Esophagus muscularis mucosa (tissue), 4 donors: Measurements from ENCODE around the gene KCNQ1. TPM values are rescaled to one million over a fixed set of nuclear protein-coding genes. Genes with fewer than 3 reads are reported as not detected.

Experiments used
- DNase-seq: peaks from one replicate; pipeline ENCODE4 v3.0.0-alpha.2; 2017; ENCODE audit errors: extremely low spot score
- H3K27ac ChIP-seq, 4 donors: fragments of 200-600 bp; sonication (generic); replicated peaks in 1 of 4; 1 replicate in 3 of 4; 2 replicates in 1 of 4; pipeline ENCODE4 v1.5.1; 2016 to 2019; ENCODE audit warnings: mild to moderate bottlenecking in 1 of 4
- H3K27me3 ChIP-seq, 4 donors: fragments of 200-600 bp; sonication (generic); one replicate each; pipeline versions ENCODE4 v1.5.1 to v1.6.0; 2016 to 2019
- H3K36me3 ChIP-seq, 4 donors: fragments of 200-600 bp; sonication (generic); one replicate each; pipeline ENCODE4 v1.5.1; 2016 to 2019
- H3K4me1 ChIP-seq, 4 donors: fragments of 200-600 bp; sonication (generic); one replicate each; pipeline ENCODE4 v1.5.1; 2016 to 2019
- H3K4me3 ChIP-seq, 4 donors: fragments of 200-600 bp; sonication (generic); 1 replicate in 2 of 4; 2 replicates in 2 of 4; pipeline ENCODE4 v1.5.1; 2016 to 2019; ENCODE audit warnings: mild to moderate bottlenecking in 4 of 4, moderate library complexity in 1 of 4
- H3K9me3 ChIP-seq, 4 donors: fragments of 200-600 bp; sonication (generic); 1 replicate in 3 of 4; 2 replicates in 1 of 4; pipeline ENCODE4 v1.5.1; 2016 to 2019
- CTCF ChIP-seq, 3 experiments: fragments of 200-600 bp in 2 of 3; fragments of 450-650 bp in 1 of 3; sonication (generic) in 2 of 3; IDR thresholded peaks; one replicate each; pipeline ENCODE4 v1.5.1; 2017 to 2019; ENCODE audit warnings: antibody characterized with exemption in 3 of 3, mild to moderate bottlenecking in 2 of 3, moderate library complexity in 1 of 3
- EP300 ChIP-seq: sonication (generic); formaldehyde crosslinking; IDR thresholded peaks from one replicate; pipeline ENCODE4 v1.6.1; 2017; ENCODE audit warnings: antibody characterized with exemption
- POLR2A ChIP-seq: fragments of 450-650 bp; IDR thresholded peaks from one replicate; pipeline ENCODE4 v1.6.1; 2017; ENCODE audit warnings: antibody characterized with exemption, moderate library complexity, mild to moderate bottlenecking, low read depth
- POLR2AphosphoS5 ChIP-seq, 2 donors: sonication (generic); formaldehyde crosslinking; IDR thresholded peaks; one replicate each; pipeline ENCODE4 v1.6.1; 2017; ENCODE audit warnings: antibody characterized with exemption in 2 of 2
- WGBS: methylation state at CpG from one replicate; pipeline ENCODE4 v1.1.5; 2018; 5-methylcytosine and 5-hydroxymethylcytosine counted together
- intact Hi-C: fragments of 100-400 bp; cut with DNase I; formaldehyde crosslinking; loops from one replicate; pipeline ENCODE4 v1.15.1; 2023
- total RNA-seq, 4 donors: library from RNA; depleted of rRNA; stranded (reverse); fragments of >200 nt; gene quantifications; one replicate each; pipeline versions ENCODE4 v1.1.0 to v1.2.1, GENCODE V29; 2016

KCNQ1 gene
- total RNA-seq, 4 donors from 2014 or later, result 2.1 to 5.9 (median 4.3) TPM

GRCh38 chr11:2847561-2847960 lies 402.8 kb downstream of the KCNQ1 start:
- Histone ChIP-seq H3K4me3 (no peak overlapping the region), H3K27ac (no peak overlapping the region), H3K27me3 (no peaks in the 10 kb centered on the region), H3K4me1 (no peaks in the 10 kb centered on the region), H3K36me3 (peaks cover 0 to 11% (median 0%) of the 10 kb centered on the region in 4 donors), H3K9me3 (no peaks in the 10 kb centered on the region)
- DNase-seq, result no peak
- TF ChIP-seq CTCF (IDR thresholded peaks at IDR 0.05) (no peak), POLR2AphosphoS5 (IDR thresholded peaks at IDR 0.05) (no peak), POLR2A (no peak), EP300 (no peak)
- intact Hi-C loops, result no loop called here
- WGBS, result 84% methylated on average over 15 of the region's 21 CpGs

GRCh38 chr11:2848497-2848896 lies 403.7 kb downstream of the KCNQ1 start:
- Histone ChIP-seq H3K27ac (no peak overlapping the region), H3K4me1 (no peaks in the 10 kb centered on the region), H3K4me3 (no peak overlapping the region), H3K36me3 (peaks cover 0 to 11% (median 0%) of the 10 kb centered on the region in 4 donors), H3K9me3 (no peaks in the 10 kb centered on the region), H3K27me3 (no peaks in the 10 kb centered on the region)
- intact Hi-C loops, result no loop called here
- no peak for TF ChIP-seq EP300
- TF ChIP-seq POLR2A, result no peak
- no peak for TF ChIP-seq POLR2AphosphoS5 (IDR thresholded peaks at IDR 0.05)
- no peak for TF ChIP-seq CTCF (IDR thresholded peaks at IDR 0.05)
- WGBS, result 98% methylated on average over 7 of the region's 9 CpGs
- DNase-seq, result no peak

GRCh38 chr11:2849994-2850770 lies 405.4 kb downstream of the KCNQ1 start:
- TF ChIP-seq POLR2A, result no peak
- no peak for TF ChIP-seq CTCF (IDR thresholded peaks at IDR 0.05)
- TF ChIP-seq EP300, result no peak
- TF ChIP-seq POLR2AphosphoS5 (IDR thresholded peaks at IDR 0.05), result no peak

GRCh38 chr11:2853401-2853800 lies 408.6 kb downstream of the KCNQ1 start:
- H3K27ac ChIP-seq, result no peak overlapping the region
- no peaks in the 10 kb centered on the region for H3K9me3 ChIP-seq
- DNase-seq, result no peak
- no peaks in the 10 kb centered on the region for H3K27me3 ChIP-seq
- intact Hi-C loops, result no loop called here
- no peaks in the 10 kb centered on the region for H3K4me1 ChIP-seq
- peaks cover 0 to 2% (median 0%) of the 10 kb centered on the region in 4 donors for H3K36me3 ChIP-seq
- no peak overlapping the region for H3K4me3 ChIP-seq
- WGBS, result 100% methylated on average over 9 of the region's 12 CpGs
- TF ChIP-seq POLR2AphosphoS5 (IDR thresholded peaks at IDR 0.05), result no peak
- TF ChIP-seq CTCF (IDR thresholded peaks at IDR 0.05), result no peak
- no peak for TF ChIP-seq EP300
- no peak for TF ChIP-seq POLR2A

More at GRCh38 chr11:2849994-2850770, 405.4 kb downstream of the KCNQ1 start:
- H3K4me3 ChIP-seq, result no peak overlapping the region
- H3K27ac ChIP-seq, result no peak overlapping the region
- no peaks in the 10 kb centered on the region for H3K9me3 ChIP-seq
- 92% methylated on average over 41 of the region's 53 CpGs for WGBS
- H3K27me3 ChIP-seq, result no peaks in the 10 kb centered on the region
- no peak for DNase-seq
- peaks cover 0 to 11% (median 0%) of the 10 kb centered on the region in 4 donors for H3K36me3 ChIP-seq
- no peaks in the 10 kb centered on the region for H3K4me1 ChIP-seq
- intact Hi-C loops, result no loop called here
